Testis (tissue), 2 donors: ENCODE data around the gene INSR.

Source experiments
- POLR2A ChIP-seq: fragments of 450-650 bp; IDR thresholded peaks from one replicate; pipeline ENCODE4 v1.6.1; 2017; ENCODE audit warnings: antibody characterized with exemption, mild to moderate bottlenecking, moderate library complexity
- TF ChIP-seq, protein P1 (sequence below), 3 experiments: fragments of 450-650 bp in 2 of 3; fragments of 200-600 bp in 1 of 3; sonication (generic) in 1 of 3; IDR thresholded peaks; one replicate each; pipeline ENCODE4 v1.5.1; 2016 to 2019; ENCODE audit warnings: antibody characterized with exemption in 3 of 3, mild to moderate bottlenecking in 2 of 3, moderate library complexity in 1 of 3

DNA sequence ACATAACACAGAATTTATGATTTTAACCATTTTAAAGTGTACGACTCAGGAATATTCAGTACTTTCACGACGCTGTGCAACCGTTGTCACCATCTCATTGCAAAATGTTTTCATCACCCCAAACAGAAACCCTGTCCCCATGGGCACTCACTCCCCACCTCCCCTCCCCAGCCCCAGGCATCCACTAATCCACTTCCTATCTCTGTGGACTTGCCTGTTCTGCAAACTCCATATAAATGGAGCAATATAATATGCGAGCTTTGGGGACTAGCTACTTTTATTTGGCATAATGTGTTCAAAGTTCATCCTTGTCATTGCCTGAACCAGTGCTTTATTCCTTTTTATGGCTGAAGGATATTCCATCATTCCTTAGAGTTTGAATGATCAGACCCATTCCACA, 7.3 kb upstream of the INSR start:
- TF ChIP-seq, protein P1, sequence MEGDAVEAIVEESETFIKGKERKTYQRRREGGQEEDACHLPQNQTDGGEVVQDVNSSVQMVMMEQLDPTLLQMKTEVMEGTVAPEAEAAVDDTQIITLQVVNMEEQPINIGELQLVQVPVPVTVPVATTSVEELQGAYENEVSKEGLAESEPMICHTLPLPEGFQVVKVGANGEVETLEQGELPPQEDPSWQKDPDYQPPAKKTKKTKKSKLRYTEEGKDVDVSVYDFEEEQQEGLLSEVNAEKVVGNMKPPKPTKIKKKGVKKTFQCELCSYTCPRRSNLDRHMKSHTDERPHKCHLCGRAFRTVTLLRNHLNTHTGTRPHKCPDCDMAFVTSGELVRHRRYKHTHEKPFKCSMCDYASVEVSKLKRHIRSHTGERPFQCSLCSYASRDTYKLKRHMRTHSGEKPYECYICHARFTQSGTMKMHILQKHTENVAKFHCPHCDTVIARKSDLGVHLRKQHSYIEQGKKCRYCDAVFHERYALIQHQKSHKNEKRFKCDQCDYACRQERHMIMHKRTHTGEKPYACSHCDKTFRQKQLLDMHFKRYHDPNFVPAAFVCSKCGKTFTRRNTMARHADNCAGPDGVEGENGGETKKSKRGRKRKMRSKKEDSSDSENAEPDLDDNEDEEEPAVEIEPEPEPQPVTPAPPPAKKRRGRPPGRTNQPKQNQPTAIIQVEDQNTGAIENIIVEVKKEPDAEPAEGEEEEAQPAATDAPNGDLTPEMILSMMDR (IDR thresholded peaks at IDR 0.05): no peak
- TF ChIP-seq POLR2A: no peak
